GM19099 (cell line): ENCODE measurements around the gene FBXO36.

Experiments
- POLR2A ChIP-seq: IDR thresholded peaks from 3 replicates; pipeline ENCODE4 v1.6.1; 2011; ENCODE audit warnings: low read depth; ENCODE audit not compliant: insufficient read length; ENCODE audit errors: extremely low read depth

The FBXO36 gene

GRCh38 chr2:230000118-230000841 is 78.0 kb downstream of the FBXO36 start:
- TF ChIP-seq POLR2A: no peak

- TF ChIP-seq POLR2A: no peak
These were observed 85.8 kb downstream of the FBXO36 start for GRCh38 chr2:230007931-230008707.

GRCh38 chr2:230008708-230009066 is 86.4 kb downstream of the FBXO36 start:
- TF ChIP-seq POLR2A: no peak

GRCh38 chr2:230010501-230010900 is 88.2 kb downstream of the FBXO36 start:
- no peak for TF ChIP-seq POLR2A

- TF ChIP-seq POLR2A: no peak
These were observed 89.3 kb downstream of the FBXO36 start for GRCh38 chr2:230011617-230012016.

- TF ChIP-seq POLR2A: no peak
These were observed 90.1 kb downstream of the FBXO36 start for GRCh38 chr2:230012267-230012884.

- no peak for TF ChIP-seq POLR2A
These were observed 94.5 kb downstream of the FBXO36 start for GRCh38 chr2:230016844-230017243.

- TF ChIP-seq POLR2A: no peak
These were observed 95.8 kb downstream of the FBXO36 start for GRCh38 chr2:230018153-230018552.

- TF ChIP-seq POLR2A: no peak
These were observed 97.4 kb downstream of the FBXO36 start for GRCh38 chr2:230019742-230020141.

GRCh38 chr2:230023313-230023712 is 101.0 kb downstream of the FBXO36 start:
- TF ChIP-seq POLR2A: no peak

GRCh38 chr2:230042195-230042594 is 119.9 kb downstream of the FBXO36 start:
- TF ChIP-seq POLR2A: no peak

GRCh38 chr2:230043025-230043424 is 120.7 kb downstream of the FBXO36 start:
- TF ChIP-seq POLR2A: no peak

- no peak for TF ChIP-seq POLR2A
These were observed 121.2 kb downstream of the FBXO36 start for GRCh38 chr2:230043461-230043860.

GRCh38 chr2:230046491-230046890 is 124.2 kb downstream of the FBXO36 start:
- TF ChIP-seq POLR2A: no peak

- TF ChIP-seq POLR2A: no peak
These were observed 125.8 kb downstream of the FBXO36 start for GRCh38 chr2:230048010-230048671.

- TF ChIP-seq POLR2A: no peak
These were observed 127.8 kb downstream of the FBXO36 start for GRCh38 chr2:230050136-230050535.

GRCh38 chr2:230052299-230052698 is 130.0 kb downstream of the FBXO36 start:
- no peak for TF ChIP-seq POLR2A
